Measurements from ENCODE around the gene LHX8. TPM values are rescaled to one million over a fixed set of nuclear protein-coding genes. Genes with fewer than 3 reads are reported as not detected.
"Not testable (repeated sequence)": the region's sequence is repeated elsewhere in the genome, so short reads cannot be mapped to it uniquely, and the experiment has no call there.

The LHX8 gene
- total RNA-seq, 3 donors from 2014 or later, result not detected

GRCh38 chr1:75170011-75170410 lies 35.8 kb downstream of the LHX8 start:
- Histone ChIP-seq H3K9me3 (no peaks in the 10 kb centered on the region), H3K4me1 (no peaks in the 10 kb centered on the region), H3K36me3 (no peaks in the 10 kb centered on the region), H3K27ac (no peak overlapping the region), H3K27me3 (no peaks in the 10 kb centered on the region), H3K4me3 (no peak overlapping the region)
- intact Hi-C loops (cut with DNase I; ENCODE audit: low total_unique reads), result no loop called here
- DNase-seq (ENCODE audit: low spot score in 2 of 2), result no peak
- no peak for TF ChIP-seq POLR2A (IDR thresholded peaks at IDR 0.05)
- TF ChIP-seq POLR2AphosphoS5 (IDR thresholded peaks at IDR 0.05), result no peak

GRCh38 chr1:75170981-75171380 lies 36.8 kb downstream of the LHX8 start:
- intact Hi-C loops (cut with DNase I; ENCODE audit: low total_unique reads), result no loop called here
- DNase-seq (ENCODE audit: low spot score in 2 of 2), result no peak

GRCh38 chr1:75171876-75172275 lies 37.7 kb downstream of the LHX8 start:
- no peaks in the 10 kb centered on the region for H3K4me1 ChIP-seq
- DNase-seq (ENCODE audit: low spot score in 2 of 2), result no peak
- intact Hi-C loops (cut with DNase I; ENCODE audit: low total_unique reads), result no loop called here
- no peaks in the 10 kb centered on the region for H3K36me3 ChIP-seq
- TF ChIP-seq POLR2AphosphoS5 (IDR thresholded peaks at IDR 0.05) (no peak), POLR2A (IDR thresholded peaks at IDR 0.05) (no peak), CTCF (IDR thresholded peaks at IDR 0.05) (no peak)
- no peak overlapping the region for H3K27ac ChIP-seq
- H3K27me3 ChIP-seq, result no peaks in the 10 kb centered on the region
- no peak overlapping the region for H3K4me3 ChIP-seq
- H3K9me3 ChIP-seq, result peaks cover 0 to 4% of the 10 kb centered on the region in 2 donors

More at GRCh38 chr1:75170981-75171380, 36.8 kb downstream of the LHX8 start:
- Histone ChIP-seq H3K4me1 (no peaks in the 10 kb centered on the region), H3K4me3 (no peak overlapping the region), H3K27me3 (no peaks in the 10 kb centered on the region), H3K9me3 (no peaks in the 10 kb centered on the region), H3K36me3 (no peaks in the 10 kb centered on the region), H3K27ac (no peak overlapping the region)
- TF ChIP-seq CTCF (IDR thresholded peaks at IDR 0.05) (no peak), POLR2A (IDR thresholded peaks at IDR 0.05) (no peak), POLR2AphosphoS5 (IDR thresholded peaks at IDR 0.05) (no peak)

GRCh38 chr1:75172556-75172955 lies 38.4 kb downstream of the LHX8 start:
- H3K27me3 ChIP-seq, result no peaks in the 10 kb centered on the region
- H3K4me3 ChIP-seq, result no peak overlapping the region
- intact Hi-C loops (cut with DNase I; ENCODE audit: low total_unique reads), result no loop called here
- no peaks in the 10 kb centered on the region for H3K4me1 ChIP-seq
- no peak overlapping the region for H3K27ac ChIP-seq
- H3K9me3 ChIP-seq, result peaks cover 0 to 5% of the 10 kb centered on the region in 2 donors
- H3K36me3 ChIP-seq, result no peaks in the 10 kb centered on the region
- DNase-seq (ENCODE audit: low spot score in 2 of 2), result no peak
- TF ChIP-seq POLR2AphosphoS5 (IDR thresholded peaks at IDR 0.05) (no peak), CTCF (IDR thresholded peaks at IDR 0.05) (no peak), POLR2A (IDR thresholded peaks at IDR 0.05) (no peak)

- intact Hi-C loops (cut with DNase I; ENCODE audit: low total_unique reads), result no loop called here
- no peak for DNase-seq (ENCODE audit: low spot score in 2 of 2)
- Histone ChIP-seq H3K27me3 (no peaks in the 10 kb centered on the region), H3K9me3 (peaks cover 0 to 5% of the 10 kb centered on the region in 2 donors), H3K4me3 (no peak overlapping the region), H3K27ac (no peak overlapping the region), H3K4me1 (no peaks in the 10 kb centered on the region), H3K36me3 (no peaks in the 10 kb centered on the region)
- no peak for TF ChIP-seq POLR2AphosphoS5 (IDR thresholded peaks at IDR 0.05)
- TF ChIP-seq POLR2A (IDR thresholded peaks at IDR 0.05), result no peak
- no peak for TF ChIP-seq CTCF (IDR thresholded peaks at IDR 0.05)
These were observed 40.0 kb downstream of the LHX8 start for GRCh38 chr1:75174031-75174760.

GRCh38 chr1:75181214-75181955 lies 47.2 kb downstream of the LHX8 start:
- H3K27me3 ChIP-seq; DNase-seq (ENCODE audit: low spot score in 2 of 2); H3K4me1 ChIP-seq; intact Hi-C loops (cut with DNase I; ENCODE audit: low total_unique reads); H3K36me3 ChIP-seq; H3K4me3 ChIP-seq; H3K9me3 ChIP-seq; H3K27ac ChIP-seq: not testable (repeated sequence)
